Gastroesophageal sphincter (tissue), 4 donors: ENCODE measurements around the gene PXMP2. TPM values are rescaled to one million over a fixed set of nuclear protein-coding genes. Genes with fewer than 3 reads are reported as not detected.

ENCODE experiments used
- ATAC-seq: fragments of 150-250 bp; one replicate; pipeline ENCODE4 v1.9.1; 2016; ENCODE audit warnings: mild to moderate bottlenecking, moderate library complexity
- H3K27ac ChIP-seq, 4 donors: fragments of 200-600 bp; sonication (generic) in 3 of 4; 1 replicate in 3 of 4; 2 replicates in 1 of 4; pipeline ENCODE4 v1.5.1; 2016 to 2019
- H3K27me3 ChIP-seq: fragments of 200-600 bp; sonication (generic); one replicate; pipeline ENCODE4 v1.5.1; 2019
- H3K36me3 ChIP-seq, 2 donors: fragments of 200-600 bp; sonication (generic); one replicate each; pipeline ENCODE4 v1.5.1; 2019; ENCODE audit warnings: control low read depth in 1 of 2
- H3K4me1 ChIP-seq, 3 donors: fragments of 200-600 bp; sonication (generic); 1 replicate in 2 of 3; 2 replicates in 1 of 3; pipeline ENCODE4 v1.5.1; 2016 to 2019; ENCODE audit warnings: control low read depth in 2 of 3
- H3K4me3 ChIP-seq, 2 donors: fragments of 200-600 bp; sonication (generic); one replicate each; pipeline ENCODE4 v1.5.1; 2019; ENCODE audit warnings: mild to moderate bottlenecking in 1 of 2, moderate library complexity in 1 of 2
- H3K9me3 ChIP-seq, 3 donors: fragments of 200-600 bp; sonication (generic); one replicate each; pipeline ENCODE4 v1.5.1; 2017 to 2019; ENCODE audit warnings: control low read depth in 2 of 3
- EP300 ChIP-seq: sonication (generic); formaldehyde crosslinking; IDR thresholded peaks from one replicate; pipeline ENCODE4 v1.6.1; 2017; ENCODE audit warnings: antibody characterized with exemption, mild to moderate bottlenecking
- POLR2A ChIP-seq, 2 donors: fragments of 450-650 bp; IDR thresholded peaks; one replicate each; pipeline ENCODE4 v1.6.1; 2017; ENCODE audit warnings: antibody characterized with exemption in 2 of 2, mild to moderate bottlenecking in 2 of 2, moderate library complexity in 1 of 2
- POLR2AphosphoS5 ChIP-seq: sonication (generic); formaldehyde crosslinking; IDR thresholded peaks from one replicate; pipeline ENCODE4 v1.6.1; 2017; ENCODE audit warnings: antibody characterized with exemption
- WGBS, 2 donors: methylation state at CpG; one replicate each; pipeline ENCODE4 v1.1.5; 2018; ENCODE audit warnings: low coverage in 1 of 2; 5-methylcytosine and 5-hydroxymethylcytosine counted together
- total RNA-seq, 4 donors: library from RNA; depleted of rRNA; stranded (reverse); fragments of >200 nt; gene quantifications; one replicate each; pipeline ENCODE4 v1.1.0, GENCODE V29; 2016
- TF ChIP-seq, protein P1 (sequence below), 4 experiments: fragments of 200-600 bp in 2 of 4; fragments of 450-650 bp in 2 of 4; sonication (generic) in 1 of 4; IDR thresholded peaks; one replicate each; pipeline ENCODE4 v1.5.1; 2017 to 2019; ENCODE audit warnings: antibody characterized with exemption in 4 of 4, mild to moderate bottlenecking in 2 of 4, moderate library complexity in 2 of 4

The PXMP2 gene
- total RNA-seq, 4 donors from 2014 or later, result 31.9 to 68.8 (median 55.4) TPM

DNA sequence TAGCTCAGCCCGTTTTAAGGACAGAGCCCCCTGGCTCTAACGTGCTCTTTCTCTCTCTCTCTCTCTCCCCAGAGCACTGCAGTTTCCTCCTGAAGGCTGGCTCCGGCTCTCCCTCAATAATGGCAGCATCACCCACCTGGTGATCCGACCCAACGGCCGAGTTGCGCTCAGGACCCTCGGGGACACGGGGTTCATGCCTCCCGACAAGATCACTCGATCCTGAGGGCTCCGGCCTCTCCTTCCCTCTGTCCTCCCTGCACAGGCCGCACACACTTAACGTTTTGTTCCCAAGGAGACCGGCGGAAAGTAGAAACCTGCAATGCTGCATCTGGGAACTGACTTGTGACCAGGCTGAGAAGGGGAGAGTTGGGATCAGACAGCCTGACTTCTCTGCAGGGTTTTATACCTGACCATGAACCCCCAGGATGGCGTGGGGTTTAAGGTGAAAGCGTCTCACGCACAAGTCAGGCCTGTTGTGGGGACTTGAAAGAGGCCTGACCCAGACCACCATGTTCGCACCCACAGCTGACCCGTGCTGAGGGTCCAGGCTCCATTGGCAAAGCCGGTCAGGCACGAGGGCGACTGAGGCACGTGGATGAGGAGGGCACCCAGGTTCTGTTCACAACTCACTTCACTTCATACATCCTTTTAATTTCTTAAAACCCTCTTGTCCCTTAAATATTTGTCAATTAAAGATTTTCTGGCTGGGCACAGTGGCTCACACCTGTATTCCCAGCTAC is 33.4 kb downstream of the PXMP2 start:
- no peak overlapping the region for H3K4me3 ChIP-seq
- TF ChIP-seq EP300 (no peak), POLR2AphosphoS5 (no peak), POLR2A (IDR thresholded peaks at IDR 0.05) (no peak)
- TF ChIP-seq, protein P1, sequence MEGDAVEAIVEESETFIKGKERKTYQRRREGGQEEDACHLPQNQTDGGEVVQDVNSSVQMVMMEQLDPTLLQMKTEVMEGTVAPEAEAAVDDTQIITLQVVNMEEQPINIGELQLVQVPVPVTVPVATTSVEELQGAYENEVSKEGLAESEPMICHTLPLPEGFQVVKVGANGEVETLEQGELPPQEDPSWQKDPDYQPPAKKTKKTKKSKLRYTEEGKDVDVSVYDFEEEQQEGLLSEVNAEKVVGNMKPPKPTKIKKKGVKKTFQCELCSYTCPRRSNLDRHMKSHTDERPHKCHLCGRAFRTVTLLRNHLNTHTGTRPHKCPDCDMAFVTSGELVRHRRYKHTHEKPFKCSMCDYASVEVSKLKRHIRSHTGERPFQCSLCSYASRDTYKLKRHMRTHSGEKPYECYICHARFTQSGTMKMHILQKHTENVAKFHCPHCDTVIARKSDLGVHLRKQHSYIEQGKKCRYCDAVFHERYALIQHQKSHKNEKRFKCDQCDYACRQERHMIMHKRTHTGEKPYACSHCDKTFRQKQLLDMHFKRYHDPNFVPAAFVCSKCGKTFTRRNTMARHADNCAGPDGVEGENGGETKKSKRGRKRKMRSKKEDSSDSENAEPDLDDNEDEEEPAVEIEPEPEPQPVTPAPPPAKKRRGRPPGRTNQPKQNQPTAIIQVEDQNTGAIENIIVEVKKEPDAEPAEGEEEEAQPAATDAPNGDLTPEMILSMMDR (IDR thresholded peaks at IDR 0.05), result no peak
- ATAC-seq, result no peak
- WGBS, 2 donors, result 80 to 91% methylated on average over 3 to 11 of the region's 25 CpGs
- peaks cover 0 to 97% of the 10 kb centered on the region in 2 donors for H3K36me3 ChIP-seq
- H3K27ac ChIP-seq, result no peak overlapping the region
- no peaks in the 10 kb centered on the region for H3K4me1 ChIP-seq
- H3K9me3 ChIP-seq, result no peaks in the 10 kb centered on the region
- H3K27me3 ChIP-seq, result no peaks in the 10 kb centered on the region

DNA sequence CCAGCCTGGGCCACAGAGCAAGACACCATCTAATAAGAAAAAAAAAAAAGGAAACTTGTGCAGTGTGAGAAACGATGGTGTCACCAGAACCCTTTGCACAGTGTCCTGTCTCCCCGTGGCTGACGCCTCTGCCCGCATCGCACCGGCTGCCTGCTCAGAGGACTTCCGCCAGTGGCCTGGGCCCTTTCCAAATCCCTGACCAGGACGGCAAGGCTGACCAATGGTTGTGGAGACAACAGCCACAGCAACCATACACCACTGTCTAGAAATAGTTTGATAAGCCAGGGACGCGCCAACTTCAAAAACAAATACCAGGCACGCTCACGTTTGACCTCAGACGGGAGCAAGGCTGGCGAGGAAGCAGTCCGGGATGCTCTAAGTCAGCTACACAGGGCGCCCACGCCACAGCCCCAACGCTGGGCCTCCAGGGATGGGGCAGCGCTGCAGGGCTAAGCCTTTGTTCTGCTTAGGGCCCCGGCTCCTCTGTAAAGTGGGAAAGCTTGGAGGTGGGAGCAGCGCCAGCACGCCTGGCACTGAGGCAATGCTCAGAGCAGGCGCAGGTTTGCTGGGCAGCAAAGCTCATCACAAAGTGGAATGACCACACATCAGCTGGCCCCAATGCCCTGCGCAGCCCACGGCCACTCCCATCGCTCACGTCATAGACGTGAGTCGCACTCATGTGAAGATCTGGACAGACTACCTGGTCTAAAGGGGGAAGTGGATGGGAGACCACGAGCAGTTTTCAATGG is 35.8 kb downstream of the PXMP2 start:
- H3K27ac ChIP-seq, result no peak overlapping the region
- ATAC-seq, result no peak
- TF ChIP-seq EP300 (no peak), POLR2AphosphoS5 (no peak), POLR2A (IDR thresholded peaks at IDR 0.05) (no peak)
- TF ChIP-seq, protein P1 (IDR thresholded peaks at IDR 0.05), result no peak
- no peaks in the 10 kb centered on the region for H3K4me1 ChIP-seq
- H3K36me3 ChIP-seq, result peaks cover 0 to 97% of the 10 kb centered on the region in 2 donors
- 20 to 86% methylated on average over 1 to 9 of the region's 30 CpGs for WGBS, 2 donors
- H3K9me3 ChIP-seq, result no peaks in the 10 kb centered on the region
- H3K27me3 ChIP-seq, result no peaks in the 10 kb centered on the region
- no peak overlapping the region for H3K4me3 ChIP-seq

DNA sequence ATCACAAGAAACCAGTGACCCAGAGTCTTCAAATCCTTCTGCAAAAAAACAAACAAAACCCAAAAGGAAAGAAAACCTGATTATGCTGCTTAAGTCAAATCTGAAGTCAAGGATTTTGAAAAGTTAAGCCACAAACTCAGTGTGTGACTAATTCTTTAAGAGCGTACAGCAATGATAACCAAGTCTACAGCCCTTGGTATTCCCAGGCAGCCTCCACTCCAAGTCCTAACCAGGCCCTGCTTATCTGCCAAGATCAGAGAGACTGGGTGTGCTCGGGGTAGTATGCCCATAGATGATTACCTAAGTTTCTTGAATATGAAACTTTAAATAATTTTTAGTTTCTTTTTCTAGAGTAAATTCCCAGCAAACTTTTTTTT is 36.4 kb downstream of the PXMP2 start:
- WGBS, 2 donors, result 72 to 96% methylated on average over 2 of the region's 2 CpGs
- H3K27me3 ChIP-seq, result no peaks in the 10 kb centered on the region
- H3K4me3 ChIP-seq, result no peak overlapping the region
- no peaks in the 10 kb centered on the region for H3K4me1 ChIP-seq
- no peak overlapping the region for H3K27ac ChIP-seq
- ATAC-seq, result no peak
- no peaks in the 10 kb centered on the region for H3K9me3 ChIP-seq
- TF ChIP-seq EP300, result no peak
- TF ChIP-seq, protein P1 (IDR thresholded peaks at IDR 0.05), result no peak
- TF ChIP-seq POLR2A (IDR thresholded peaks at IDR 0.05), result no peak
- H3K36me3 ChIP-seq, result peaks cover 0 to 100% of the 10 kb centered on the region in 2 donors

DNA sequence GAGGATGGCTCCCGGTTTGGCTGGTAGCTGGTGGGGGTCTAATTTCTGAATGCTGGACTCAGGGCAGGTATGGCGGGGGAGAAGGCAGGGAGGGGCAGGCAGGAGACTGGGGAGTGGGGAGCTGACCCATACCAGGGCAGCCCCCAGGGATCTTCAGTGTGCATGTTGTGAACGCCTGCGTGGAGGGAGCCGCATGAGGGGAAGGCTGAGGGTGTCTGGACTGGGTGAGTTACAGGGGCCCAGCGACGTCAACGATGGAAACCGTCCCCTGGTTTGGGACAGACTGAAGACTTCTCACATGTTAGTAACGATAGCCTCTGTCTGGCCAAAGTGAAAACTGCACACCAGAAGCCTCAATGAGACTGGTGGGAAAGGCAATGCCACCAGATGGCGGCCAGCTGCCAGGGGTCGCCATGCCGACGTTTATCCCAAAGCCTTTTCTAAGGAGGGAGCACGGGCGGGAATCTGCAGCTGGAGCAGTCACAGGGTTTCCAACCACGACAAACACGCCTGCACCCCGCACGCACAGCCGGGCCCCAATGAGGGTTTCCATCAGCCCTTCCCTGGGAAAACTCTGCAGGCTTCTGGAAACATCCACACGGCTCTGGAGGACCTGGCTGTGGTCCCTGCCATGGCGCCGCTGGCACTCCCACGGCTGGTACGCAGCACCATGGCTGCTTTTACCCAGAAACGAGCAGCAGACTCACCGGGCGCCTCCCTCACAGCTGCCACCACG is 37.3 kb downstream of the PXMP2 start:
- Histone ChIP-seq H3K27me3 (no peaks in the 10 kb centered on the region), H3K4me3 (no peak overlapping the region), H3K9me3 (no peaks in the 10 kb centered on the region), H3K4me1 (no peaks in the 10 kb centered on the region), H3K36me3 (peaks cover 0 to 98% of the 10 kb centered on the region in 2 donors), H3K27ac (no peak overlapping the region)
- no peak for ATAC-seq
- TF ChIP-seq, protein P1 (IDR thresholded peaks at IDR 0.05), result no peak
- TF ChIP-seq POLR2A (IDR thresholded peaks at IDR 0.05) (no peak), EP300 (no peak), POLR2AphosphoS5 (no peak)
- WGBS, 2 donors, result 91% methylated on average over 6 of the region's 30 CpGs; no CpG with 5 or more reads in 1 of the 2 donors
